PC-3 (cell line): ENCODE measurements around the gene CACNA1A. TPM values are rescaled to one million over a fixed set of nuclear protein-coding genes. Genes with fewer than 3 reads are reported as not detected.

Experiments
- ATAC-seq: fragments of 200-7000 bp; cut with Tn5 transposase; 2 replicates; pipeline ENCODE4 v1.9.1; 2020; ENCODE audit warnings: mild to moderate bottlenecking, moderate library complexity
- BruUV-seq: library from RNA; stranded (reverse); fragments of 400-500 nt; replicated peaks from 2 replicates; lab custom pipeline; 2021; lab: Mats Ljungman, UMichigan
- CTCF ChIA-PET: fragments of 300-600 bp; sonication (Branson Sonifier 250); formaldehyde crosslinking; loops from one replicate; lab custom pipeline; 2022; ENCODE audit warnings: antibody characterized with exemption; lab: Charles Lee
- POLR2A ChIA-PET: fragments of 300-600 bp; sonication (Branson Sonifier 250); formaldehyde crosslinking; loops from one replicate; lab custom pipeline; 2022; ENCODE audit warnings: antibody characterized with exemption; ENCODE audit not compliant: unreplicated experiment; lab: Charles Lee
- DNase-seq: peaks from one replicate; pipeline ENCODE4 v3.0.0-alpha.2; 2015
- H2AFZ ChIP-seq: fragments of 300-600 bp; sonication (generic); 2 replicates; pipeline ENCODE4 v1.6.0; 2016; ENCODE audit warnings: antibody characterized with exemption, low read length
- H3F3A ChIP-seq: fragments of 300-600 bp; sonication (generic); one replicate; pipeline ENCODE4 v1.6.0; 2017; ENCODE audit warnings: antibody characterized with exemption, low read length, control low read depth, mild to moderate bottlenecking; ENCODE audit not compliant: unreplicated experiment
- H3K27ac ChIP-seq: fragments of 300-600 bp; sonication (generic); 2 replicates; pipeline ENCODE4 v1.5.1; 2016; ENCODE audit warnings: mild to moderate bottlenecking, low read length
- H3K27me3 ChIP-seq: fragments of 300-600 bp; sonication (generic); 2 replicates; pipeline ENCODE4 v1.6.1; 2016; ENCODE audit warnings: low read length, mixed read lengths
- H3K36me3 ChIP-seq: fragments of 300-600 bp; sonication (generic); 2 replicates; pipeline ENCODE4 v1.6.1; 2016; ENCODE audit warnings: low read depth, mixed run types, low read length, mixed read lengths
- H3K4me1 ChIP-seq: fragments of 300-600 bp; sonication (generic); 2 replicates; pipeline ENCODE4 v1.5.1; 2016; ENCODE audit warnings: low read length; ENCODE audit not compliant: insufficient read depth
- H3K4me2 ChIP-seq: fragments of 300-600 bp; sonication (generic); 2 replicates; pipeline ENCODE4 v1.6.0; 2016; ENCODE audit warnings: low read length
- H3K4me3 ChIP-seq: fragments of 300-600 bp; sonication (generic); 2 replicates; pipeline ENCODE4 v1.5.1; 2016; ENCODE audit warnings: mild to moderate bottlenecking, low read length, mixed read lengths
- H3K79me2 ChIP-seq: fragments of 300-600 bp; sonication (generic); 2 replicates; pipeline ENCODE4 v1.6.1; 2017; ENCODE audit warnings: low read length, mixed read lengths
- H3K9ac ChIP-seq: fragments of 300-600 bp; sonication (generic); 2 replicates; pipeline ENCODE4 v1.6.0; 2016; ENCODE audit warnings: mild to moderate bottlenecking, low read length
- H3K9me2 ChIP-seq: fragments of 300-600 bp; sonication (generic); replicated peaks from 2 replicates; pipeline ENCODE4 v1.6.1; 2016; ENCODE audit warnings: mixed run types, low read length, mixed read lengths
- H3K9me3 ChIP-seq: fragments of 300-600 bp; sonication (generic); 2 replicates; pipeline ENCODE4 v1.6.1; 2016; ENCODE audit warnings: low read length, mixed read lengths
- H4K20me1 ChIP-seq: fragments of 300-600 bp; sonication (generic); 2 replicates; pipeline ENCODE4 v1.6.1; 2016; ENCODE audit warnings: low read length, mixed read lengths
- EZH2 ChIP-seq: fragments of 300-600 bp; sonication (generic); IDR thresholded peaks from one replicate; pipeline ENCODE4 v1.6.1; 2017; ENCODE audit warnings: antibody characterized with exemption, mild to moderate bottlenecking, low read length; ENCODE audit not compliant: unreplicated experiment
- EZH2phosphoT487 ChIP-seq: fragments of 300-600 bp; sonication (generic); IDR thresholded peaks from 2 replicates; pipeline ENCODE4 v1.6.1; 2018; ENCODE audit warnings: mild to moderate bottlenecking, antibody characterized with exemption, low read length, borderline replicate concordance
- intact Hi-C: fragments of 100-400 bp; cut with micrococcal nuclease; formaldehyde crosslinking; loops from 2 replicates; pipeline ENCODE4 v1.9.0; 2023
- total RNA-seq: library from RNA; depleted of rRNA; stranded (reverse); fragments of >200 nt; gene quantifications from 2 replicates; pipeline ENCODE4 v1.2.3, GENCODE V29; 2014
- TF ChIP-seq, protein P1 (sequence below): fragments of 300-600 bp; sonication (generic); conservative IDR thresholded peaks from 2 replicates; pipeline ENCODE4 v1.5.1; 2017; ENCODE audit warnings: antibody characterized with exemption, low read depth, mild to moderate bottlenecking, low read length

CACNA1A gene
- total RNA-seq, 1 experiment from 2014 or later = 0.62 TPM

DNA sequence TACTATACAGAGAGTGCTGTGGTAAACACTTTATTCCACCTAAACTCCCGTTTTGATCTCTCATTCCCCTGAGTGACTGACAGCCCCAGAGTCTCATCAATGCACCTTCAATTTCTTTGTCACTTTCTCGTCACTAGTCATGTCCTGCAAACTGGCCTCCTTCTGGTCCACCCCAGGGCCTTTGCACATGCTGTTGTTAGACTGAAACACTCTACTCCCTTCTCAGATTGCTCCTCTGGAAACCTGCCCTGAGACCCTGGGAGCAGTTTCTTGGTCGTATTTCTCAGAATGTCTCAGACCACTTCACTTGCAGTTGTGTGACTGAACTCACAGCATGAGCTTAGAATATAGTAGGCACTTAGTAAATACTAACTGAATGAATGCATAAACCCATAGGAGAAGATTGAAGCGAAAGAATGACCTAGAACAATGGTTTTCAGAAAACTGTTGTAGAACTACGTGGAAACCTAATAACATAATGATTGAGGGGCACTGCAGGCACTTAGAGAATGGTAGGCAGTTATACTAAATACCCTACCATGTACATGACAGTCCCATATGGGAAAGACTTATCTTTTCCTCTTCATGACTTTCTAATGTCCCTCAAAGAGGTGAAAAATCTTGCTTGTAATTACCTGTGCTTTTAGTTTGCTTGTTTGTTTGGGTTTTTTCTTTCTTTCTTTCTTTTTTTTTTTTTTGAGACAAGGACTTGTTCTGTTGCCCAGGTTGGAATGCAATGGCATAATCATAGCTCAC is 211.3 kb downstream of the CACNA1A start:
- no peaks in the 10 kb centered on the region for H3K9me2 ChIP-seq
- H3K79me2 ChIP-seq = no peaks in the 10 kb centered on the region
- TF ChIP-seq, protein P1, sequence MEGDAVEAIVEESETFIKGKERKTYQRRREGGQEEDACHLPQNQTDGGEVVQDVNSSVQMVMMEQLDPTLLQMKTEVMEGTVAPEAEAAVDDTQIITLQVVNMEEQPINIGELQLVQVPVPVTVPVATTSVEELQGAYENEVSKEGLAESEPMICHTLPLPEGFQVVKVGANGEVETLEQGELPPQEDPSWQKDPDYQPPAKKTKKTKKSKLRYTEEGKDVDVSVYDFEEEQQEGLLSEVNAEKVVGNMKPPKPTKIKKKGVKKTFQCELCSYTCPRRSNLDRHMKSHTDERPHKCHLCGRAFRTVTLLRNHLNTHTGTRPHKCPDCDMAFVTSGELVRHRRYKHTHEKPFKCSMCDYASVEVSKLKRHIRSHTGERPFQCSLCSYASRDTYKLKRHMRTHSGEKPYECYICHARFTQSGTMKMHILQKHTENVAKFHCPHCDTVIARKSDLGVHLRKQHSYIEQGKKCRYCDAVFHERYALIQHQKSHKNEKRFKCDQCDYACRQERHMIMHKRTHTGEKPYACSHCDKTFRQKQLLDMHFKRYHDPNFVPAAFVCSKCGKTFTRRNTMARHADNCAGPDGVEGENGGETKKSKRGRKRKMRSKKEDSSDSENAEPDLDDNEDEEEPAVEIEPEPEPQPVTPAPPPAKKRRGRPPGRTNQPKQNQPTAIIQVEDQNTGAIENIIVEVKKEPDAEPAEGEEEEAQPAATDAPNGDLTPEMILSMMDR = no peak
- TF ChIP-seq EZH2 (no peak), EZH2phosphoT487 (no peak)
- no peak overlapping the region for H3K27ac ChIP-seq
- ATAC-seq (no peak), DNase-seq (no peak)
- CTCF ChIA-PET = no interaction called here
- no peaks in the 10 kb centered on the region for H4K20me1 ChIP-seq
- 0 out of 2 replicates have a peak, but pooled peaks cover 4% of the 10 kb centered on the region for H3K27me3 ChIP-seq
- no peak overlapping the region for H3K4me2 ChIP-seq
- H3F3A ChIP-seq = no peaks in the 10 kb centered on the region
- BruUV-seq = no TSS peak
- H3K36me3 ChIP-seq = no peaks in the 10 kb centered on the region
- POLR2A ChIA-PET = no interaction called here
- no peak overlapping the region for H2AFZ ChIP-seq
- H3K4me3 ChIP-seq = no peak overlapping the region
- H3K4me1 ChIP-seq = no peaks in the 10 kb centered on the region
- H3K9ac ChIP-seq = no peak overlapping the region
- intact Hi-C loops = no loop called here
- H3K9me3 ChIP-seq = no peaks in the 10 kb centered on the region

DNA sequence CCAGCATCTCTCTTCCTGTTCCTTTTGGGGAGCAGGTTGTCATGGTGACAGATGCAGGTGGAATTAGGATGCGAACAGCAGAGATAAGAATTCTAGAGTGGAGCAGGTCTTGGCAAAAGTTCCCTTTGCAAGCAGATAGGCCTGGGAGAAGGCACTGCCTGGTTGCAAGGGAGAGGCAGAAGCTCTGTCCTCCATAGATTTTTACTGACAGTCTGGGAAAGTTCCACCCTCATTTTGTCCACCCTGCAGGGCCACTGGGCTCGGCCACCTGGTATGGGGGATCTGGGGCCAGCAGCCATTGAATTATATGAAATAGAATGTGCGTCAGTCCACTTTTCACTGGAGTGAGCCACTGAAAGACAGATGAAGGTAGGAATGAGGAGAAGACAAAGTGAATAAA is 214.4 kb downstream of the CACNA1A start:
- CTCF ChIA-PET = interaction anchor here (0.7 kb wide), 1 partner anchor 15 kb away, joined by 6 read pairs; no protein-coding TSS in a partner anchor
- Histone ChIP-seq H2AFZ (no peak overlapping the region), H3K4me1 (no peaks in the 10 kb centered on the region), H3K36me3 (no peaks in the 10 kb centered on the region), H3K27me3 (0 out of 2 replicates have a peak, but pooled peaks cover 4% of the 10 kb centered on the region), H3F3A (no peaks in the 10 kb centered on the region), H3K79me2 (no peaks in the 10 kb centered on the region), H3K4me3 (no peak overlapping the region), H3K9me2 (no peaks in the 10 kb centered on the region), H3K9ac (no peak overlapping the region), H3K4me2 (no peak overlapping the region), H3K27ac (no peak overlapping the region), H4K20me1 (no peaks in the 10 kb centered on the region), H3K9me3 (no peaks in the 10 kb centered on the region)
- BruUV-seq = no TSS peak
- DNase-seq = no peak
- POLR2A ChIA-PET = interaction anchor here (0.6 kb wide), 1 partner anchor 11 kb away, joined by 10 read pairs; no protein-coding TSS in a partner anchor
- TF ChIP-seq, protein P1 = no peak
- TF ChIP-seq EZH2phosphoT487 (no peak), EZH2 (no peak)
- ATAC-seq = no peak
- intact Hi-C loops = no loop called here

DNA sequence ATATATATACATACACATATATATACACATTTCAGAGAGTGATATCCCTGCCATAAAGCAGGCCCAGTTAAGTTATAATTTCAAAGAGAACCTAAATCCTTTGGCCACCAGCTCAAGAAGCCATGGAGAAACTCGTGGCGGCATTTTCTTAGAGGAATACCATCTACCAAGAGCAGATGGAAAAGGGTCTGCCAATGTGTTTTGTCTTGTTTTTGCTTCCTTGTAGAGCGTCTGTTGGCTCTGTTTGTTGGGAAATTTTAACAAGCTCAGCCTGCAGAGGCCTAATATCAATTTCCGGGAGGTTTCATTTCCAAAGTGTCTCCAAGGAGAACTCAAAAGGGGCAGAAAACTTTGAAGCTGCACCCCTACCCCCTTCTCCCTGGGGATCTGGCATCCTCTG is 215.5 kb downstream of the CACNA1A start:
- H3K9me2 ChIP-seq = no peaks in the 10 kb centered on the region
- H3K36me3 ChIP-seq = no peaks in the 10 kb centered on the region
- 0 out of 2 replicates have a peak, but pooled peaks cover 4% of the 10 kb centered on the region for H3K27me3 ChIP-seq
- no peak overlapping the region for H2AFZ ChIP-seq
- H3K4me1 ChIP-seq = no peaks in the 10 kb centered on the region
- TF ChIP-seq EZH2phosphoT487 (no peak), EZH2 (no peak)
- TF ChIP-seq, protein P1 = no peak
- no peaks in the 10 kb centered on the region for H3K79me2 ChIP-seq
- POLR2A ChIA-PET = no interaction called here
- CTCF ChIA-PET = interaction anchor here (0.7 kb wide), 1 partner anchor 121 kb away, joined by 3 read pairs; no protein-coding TSS in a partner anchor
- H4K20me1 ChIP-seq = no peaks in the 10 kb centered on the region
- H3K4me2 ChIP-seq = no peak overlapping the region
- intact Hi-C loops = no loop called here
- no TSS peak for BruUV-seq
- no peaks in the 10 kb centered on the region for H3F3A ChIP-seq
- no peaks in the 10 kb centered on the region for H3K9me3 ChIP-seq
- DNase-seq (no peak), ATAC-seq (no peak)
- no peak overlapping the region for H3K4me3 ChIP-seq
- no peak overlapping the region for H3K9ac ChIP-seq
- H3K27ac ChIP-seq = no peak overlapping the region
